BJ (cell line): ENCODE measurements around the gene IMMT. TPM values are rescaled to one million over a fixed set of nuclear protein-coding genes. Genes with fewer than 3 reads are reported as not detected.

Source experiments
- CTCF ChIA-PET: fragments of 350-600 bp; formaldehyde crosslinking; extraction: SDS; loops from one replicate; lab custom pipeline; 2021; ENCODE audit warnings: antibody characterized with exemption, inconsistent platforms; lab: Yijun Ruan, JAX
- POLR2A ChIA-PET: fragments of 300-600 bp; sonication (Branson Sonifier 250); formaldehyde crosslinking; extraction: SDS; loops from one replicate; lab custom pipeline; 2021; ENCODE audit warnings: antibody characterized with exemption; lab: Charles Lee
- DNase-seq: peaks from one replicate; pipeline ENCODE4 v3.0.0-alpha.2; 2011; ENCODE audit warnings: low read depth
- H3K27me3 ChIP-seq: 2 replicates; pipeline ENCODE4 v1.6.0; 2011; ENCODE audit warnings: low read length; ENCODE audit not compliant: control insufficient read depth, insufficient read depth
- H3K36me3 ChIP-seq: 2 replicates; pipeline ENCODE4 v1.5.1; 2011; ENCODE audit warnings: low read length; ENCODE audit not compliant: control insufficient read depth, insufficient read depth
- H3K4me3 ChIP-seq: 2 replicates; pipeline ENCODE4 v1.5.1; 2011; ENCODE audit warnings: low read depth, mild to moderate bottlenecking, control low read depth, low read length
- CTCF ChIP-seq: IDR thresholded peaks from 2 replicates; pipeline ENCODE4 v1.5.1; 2011; ENCODE audit warnings: low read depth, mild to moderate bottlenecking, control low read depth, inconsistent platforms, low read length, moderate library complexity; ENCODE audit not compliant: insufficient read depth
- polyA plus RNA-seq: library from polyadenylated mRNA; depleted of rRNA; stranded (reverse); fragments of >200 nt; gene quantifications from 2 replicates; pipeline ENCODE4 v1.2.3, GENCODE V29; 2011

Gene IMMT
- polyA plus RNA-seq, 1 experiment, result 33.7 TPM

DNA sequence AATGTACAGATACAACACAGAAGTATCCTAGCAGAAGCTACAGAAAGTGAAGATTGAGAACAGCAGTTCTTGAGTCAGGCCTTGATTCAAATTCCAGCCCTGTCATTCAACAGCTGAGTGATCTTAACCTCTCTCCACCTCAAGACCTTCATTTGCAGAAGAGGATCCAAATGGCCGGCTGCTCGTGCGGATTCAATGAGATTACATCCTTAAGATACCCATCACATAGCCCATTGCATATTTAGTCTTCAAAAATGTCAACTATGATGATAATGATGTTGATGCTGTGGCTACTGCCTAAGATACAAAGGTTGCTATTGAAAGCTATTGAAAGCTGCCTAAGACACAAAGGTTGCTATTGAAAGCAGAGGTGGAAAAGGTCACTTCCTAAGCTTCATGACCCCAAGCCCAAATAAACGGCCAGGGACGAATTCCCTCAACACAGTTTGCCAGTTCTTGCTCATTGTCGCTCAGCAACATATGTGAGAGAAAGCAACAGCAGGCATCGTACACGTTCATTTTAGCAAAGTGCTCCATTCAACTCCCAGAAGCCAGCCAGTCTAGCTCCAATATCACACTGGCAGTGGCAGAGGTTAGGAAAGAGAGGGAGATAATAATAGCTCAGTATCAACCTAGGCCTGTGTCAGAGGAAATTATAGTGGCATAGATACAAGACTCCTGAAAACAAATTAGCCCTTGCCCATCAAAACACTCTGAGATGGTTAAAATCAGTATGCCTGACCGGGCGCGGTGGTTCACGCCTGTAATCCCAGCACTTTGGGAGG is 40.1 kb upstream of the IMMT start:
- Histone ChIP-seq H3K36me3 (no peaks in the 10 kb centered on the region), H3K27me3 (peaks cover 2% of the 10 kb centered on the region), H3K4me3 (no peak overlapping the region)
- POLR2A ChIA-PET, result no interaction called here
- CTCF ChIA-PET, result no interaction called here
- TF ChIP-seq CTCF, result no peak
- DNase-seq, result no peak

GRCh38 chr2:86234563-86235131 is 39.4 kb upstream of the IMMT start:
- POLR2A ChIA-PET, result no interaction called here
- Histone ChIP-seq H3K4me3 (no peak overlapping the region), H3K36me3 (no peaks in the 10 kb centered on the region), H3K27me3 (peaks cover 2% of the 10 kb centered on the region)
- DNase-seq, result no peak
- no peak for TF ChIP-seq CTCF
- CTCF ChIA-PET, result no interaction called here

- H3K4me3 ChIP-seq, result no peak overlapping the region
- ChIA-PET CTCF (no interaction called here), POLR2A (no interaction called here)
- no peak for DNase-seq
- TF ChIP-seq CTCF, result no peak
- peaks cover 2% of the 10 kb centered on the region for H3K27me3 ChIP-seq
- no peaks in the 10 kb centered on the region for H3K36me3 ChIP-seq
These were observed 38.2 kb upstream of the IMMT start for GRCh38 chr2:86233436-86233835.

DNA sequence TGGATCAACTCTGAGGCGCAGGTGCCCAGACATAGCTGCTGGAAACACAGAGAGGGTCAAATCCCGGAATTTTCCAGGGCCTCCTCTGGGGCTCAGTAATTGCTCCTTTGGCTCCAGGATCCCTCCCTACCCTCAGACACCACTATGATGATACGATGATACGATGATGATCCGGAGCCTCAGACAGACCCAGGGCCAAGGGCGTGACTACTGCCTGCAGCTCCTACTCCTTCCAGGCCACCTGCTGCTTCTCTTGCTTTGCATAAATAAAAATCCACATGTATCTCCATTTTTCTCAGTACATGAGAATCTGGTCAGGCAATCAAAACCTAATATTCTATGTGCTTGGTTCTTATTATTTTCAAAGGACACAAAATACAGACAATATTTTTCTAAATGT is 37.6 kb upstream of the IMMT start:
- DNase-seq, result no peak
- TF ChIP-seq CTCF, result no peak
- peaks cover 2% of the 10 kb centered on the region for H3K27me3 ChIP-seq
- no peaks in the 10 kb centered on the region for H3K36me3 ChIP-seq
- CTCF ChIA-PET, result no interaction called here
- POLR2A ChIA-PET, result no interaction called here
- no peak overlapping the region for H3K4me3 ChIP-seq

DNA sequence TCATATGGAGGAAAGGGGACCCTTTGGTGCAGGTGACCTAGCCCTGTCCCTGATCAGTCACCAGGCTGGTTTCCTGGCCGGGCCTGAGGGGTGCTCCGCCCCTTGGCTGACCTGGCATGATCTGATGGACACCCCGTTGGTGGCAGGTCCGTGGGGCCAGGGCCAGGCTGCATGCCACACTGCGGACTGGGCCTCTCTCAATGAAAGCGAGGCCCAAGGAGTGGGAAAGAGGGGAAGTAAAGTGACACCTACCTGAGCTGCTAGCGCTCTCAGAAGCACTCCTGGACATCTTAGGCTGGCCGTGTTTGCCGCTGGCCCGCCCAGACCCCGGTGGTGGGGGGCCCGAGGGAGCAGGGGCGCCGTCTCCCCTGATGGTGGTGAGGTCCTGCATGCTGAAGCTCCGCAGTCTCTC is 37.1 kb upstream of the IMMT start:
- ChIA-PET CTCF (no interaction called here), POLR2A (no interaction called here)
- Histone ChIP-seq H3K4me3 (no peak overlapping the region), H3K27me3 (peaks cover 2% of the 10 kb centered on the region), H3K36me3 (no peaks in the 10 kb centered on the region)
- DNase-seq, result no peak
- TF ChIP-seq CTCF, result no peak
